CD14-positive monocyte (primary cell): Measurements from ENCODE around the gene HSPA12A. TPM values are rescaled to one million over a fixed set of nuclear protein-coding genes. Genes with fewer than 3 reads are reported as not detected.

Experiments used
- DNase-seq, 3 donors: peaks; one replicate each; pipeline ENCODE4 v3.0.0-alpha.2; 2011 to 2022
- H2AFZ ChIP-seq: 2 replicates; pipeline ENCODE4 v1.6.0; 2012; ENCODE audit warnings: mild to moderate bottlenecking, low read depth, low read length, inconsistent platforms; ENCODE audit not compliant: insufficient read depth, poor library complexity, severe bottlenecking
- H3K27ac ChIP-seq, 2 donors: 1 replicate in 1 of 2; 2 replicates in 1 of 2; pipeline ENCODE4 v1.5.1; 2012 to 2013; ENCODE audit warnings: low read length in 2 of 2, control low read depth in 1 of 2, inconsistent platforms in 1 of 2, low read depth in 1 of 2, mild to moderate bottlenecking in 1 of 2
- H3K27me3 ChIP-seq, 2 donors: one replicate each; pipeline versions ENCODE4 v1.6.0 to v1.6.1; 2011 to 2013; ENCODE audit warnings: low read length in 2 of 2; ENCODE audit not compliant: control insufficient read depth in 2 of 2, insufficient read depth in 2 of 2
- H3K36me3 ChIP-seq, 2 donors: replicated peaks in 1 of 2; 1 replicate in 1 of 2; 2 replicates in 1 of 2; pipeline versions ENCODE4 v1.5.1 to v1.6.1; 2012 to 2013; ENCODE audit warnings: low read length in 2 of 2, control low read depth in 1 of 2, inconsistent platforms in 1 of 2, mild to moderate bottlenecking in 1 of 2; ENCODE audit not compliant: insufficient read depth in 2 of 2, control insufficient read depth in 1 of 2
- H3K4me1 ChIP-seq, 2 donors: 1 replicate in 1 of 2; 2 replicates in 1 of 2; pipeline versions ENCODE4 v1.5.1 to v1.6.1; 2012 to 2013; ENCODE audit warnings: low read length in 2 of 2, control low read depth in 1 of 2, inconsistent platforms in 1 of 2, mild to moderate bottlenecking in 1 of 2, moderate library complexity in 1 of 2; ENCODE audit not compliant: insufficient read depth in 2 of 2, control insufficient read depth in 1 of 2
- H3K4me2 ChIP-seq: replicated peaks from 2 replicates; pipeline ENCODE3; 2012; ENCODE audit warnings: low read length, moderate library complexity, mild to moderate bottlenecking; ENCODE audit not compliant: poor library complexity, severe bottlenecking; ENCODE audit errors: extremely low read depth
- H3K4me3 ChIP-seq, 3 experiments: fragments of 200-600 bp in 1 of 3; sonication (generic) in 1 of 3; replicated peaks in 1 of 3; 1 replicate in 2 of 3; 2 replicates in 1 of 3; pipeline ENCODE4 v1.5.1; 2011 to 2013; ENCODE audit warnings: low read length in 3 of 3, mild to moderate bottlenecking in 3 of 3, control low read depth in 2 of 3, low read depth in 2 of 3, inconsistent platforms in 1 of 3, moderate library complexity in 1 of 3
- H3K79me2 ChIP-seq: 2 replicates; pipeline ENCODE4 v1.6.0; 2012; ENCODE audit warnings: mild to moderate bottlenecking, control low read depth, inconsistent platforms, low read length, moderate library complexity; ENCODE audit not compliant: insufficient read depth
- H3K9ac ChIP-seq: 2 replicates; pipeline ENCODE4 v1.6.0; 2017; ENCODE audit warnings: low read length, mild to moderate bottlenecking; ENCODE audit not compliant: insufficient read depth, poor library complexity, severe bottlenecking
- H3K9me3 ChIP-seq, 2 donors: replicated peaks in 1 of 2; 1 replicate in 1 of 2; 2 replicates in 1 of 2; pipeline versions ENCODE4 v1.5.1 to v1.6.1; 2012 to 2013; ENCODE audit warnings: low read length in 2 of 2, control low read depth in 1 of 2; ENCODE audit not compliant: control insufficient read depth in 1 of 2, insufficient read depth in 1 of 2
- H4K20me1 ChIP-seq: 2 replicates; pipeline ENCODE4 v1.6.0; 2012; ENCODE audit warnings: mild to moderate bottlenecking, low read length, control low read depth, moderate library complexity; ENCODE audit not compliant: insufficient read depth
- H3K27ac Mint-ChIP-seq, 7 donors: one replicate each; pipeline ENCODE4 v1.8.0; 2020; ENCODE audit warnings: mild to moderate bottlenecking in 7 of 7, mixed read lengths in 7 of 7, moderate library complexity in 6 of 7, inconsistent platforms in 2 of 7
- H3K27me3 Mint-ChIP-seq, 3 donors: one replicate each; pipeline ENCODE4 v1.8.0; 2021 to 2022; ENCODE audit warnings: low read depth in 3 of 3, mild to moderate bottlenecking in 3 of 3, mixed read lengths in 3 of 3, moderate library complexity in 3 of 3, inconsistent platforms in 1 of 3
- H3K36me3 Mint-ChIP-seq, 2 donors: one replicate each; pipeline ENCODE4 v1.8.0; 2020; ENCODE audit warnings: mixed read lengths in 2 of 2, inconsistent platforms in 1 of 2, mild to moderate bottlenecking in 1 of 2
- H3K4me1 Mint-ChIP-seq: one replicate; pipeline ENCODE4 v1.8.0; 2020; ENCODE audit warnings: mild to moderate bottlenecking, mixed read lengths
- H3K4me3 Mint-ChIP-seq, 2 donors: one replicate each; pipeline ENCODE4 v1.8.0; 2020; ENCODE audit warnings: mild to moderate bottlenecking in 2 of 2, mixed read lengths in 2 of 2, moderate library complexity in 1 of 2
- H3K9me3 Mint-ChIP-seq, 7 donors: one replicate each; pipeline ENCODE4 v1.8.0; 2020 to 2022; ENCODE audit warnings: mixed read lengths in 7 of 7, mild to moderate bottlenecking in 6 of 7, moderate library complexity in 6 of 7, inconsistent platforms in 2 of 7
- WGBS: methylation state at CpG from one replicate; pipeline ENCODE4 v1.1.5; 2013; ENCODE audit warnings: missing lambda C conversion rate; ENCODE audit not compliant: insufficient coverage; 5-methylcytosine and 5-hydroxymethylcytosine counted together
- intact Hi-C, 2 donors: fragments of 100-400 bp; cut with micrococcal nuclease; formaldehyde crosslinking; loops; one replicate each; pipeline versions ENCODE4 v1.15.0 to v1.15.1; 2023
- polyA plus RNA-seq, 3 donors: library from polyadenylated mRNA; depleted of rRNA in 1 of 3; unstranded in 2 of 3; stranded (reverse) in 1 of 3; fragments of 300-500 nt in 2 of 3; fragments of >200 nt in 1 of 3; fragmentation: Illumina TruSeq in 2 of 3; gene quantifications; 1 replicate in 2 of 3; 2 replicates in 1 of 3; pipeline ENCODE4 v1.2.3, GENCODE V29; 2012 to 2021
- TF ChIP-seq, protein P1 (sequence below): fragments of 200-600 bp; IDR thresholded peaks from one replicate; pipeline ENCODE4 v1.8.0; 2022; ENCODE audit warnings: antibody characterized with exemption, mild to moderate bottlenecking

HSPA12A gene
- polyA plus RNA-seq, 3 donors, result 0.01 TPM; not detected in 2

DNA sequence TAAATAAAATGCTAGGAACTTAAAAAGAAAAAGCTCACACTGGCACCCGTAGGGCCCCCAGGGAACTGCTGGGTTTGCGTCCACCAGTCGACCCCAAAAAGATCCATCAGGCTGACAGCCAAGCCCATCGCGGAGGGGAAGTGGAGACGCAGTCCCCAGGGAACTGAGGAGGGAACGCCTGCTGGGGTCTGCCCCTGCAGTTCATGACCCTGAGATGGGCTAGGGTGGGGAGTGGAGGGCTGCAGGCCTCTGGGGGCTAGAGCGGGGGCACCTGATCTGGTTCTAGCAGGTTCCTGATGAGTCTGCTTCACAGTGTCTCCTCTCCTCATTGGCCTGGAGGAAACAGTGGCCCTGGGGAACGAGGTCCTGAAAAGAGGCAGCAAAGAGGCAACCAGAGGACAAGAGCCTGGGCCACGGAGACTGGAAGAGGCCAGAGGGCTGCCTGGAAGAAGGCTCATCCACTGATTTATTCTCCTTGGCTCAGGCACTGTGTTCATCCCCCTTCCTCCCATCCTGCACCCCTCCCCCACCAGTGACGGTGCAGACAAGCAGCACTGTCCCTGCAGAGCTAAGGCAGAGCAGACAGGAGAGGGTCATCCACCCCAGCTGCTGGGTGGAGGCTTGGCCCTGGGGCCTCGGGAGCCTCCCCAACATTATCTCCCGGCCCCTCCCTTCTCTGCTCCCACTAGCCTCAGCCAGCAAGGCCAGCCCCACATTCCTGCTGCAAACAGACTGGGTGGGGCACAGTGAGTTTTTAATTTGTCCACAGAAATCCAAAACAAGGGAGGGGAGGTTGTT is 24.7 kb upstream of the HSPA12A start:
- Histone ChIP-seq H3K4me2 (no peak overlapping the region), H3K27me3 (peaks cover 0 to 2% of the 10 kb centered on the region in 2 donors), H3K36me3 (no peaks in the 10 kb centered on the region), H3K9me3 (no peaks in the 10 kb centered on the region), H3K9ac (no peak overlapping the region), H4K20me1 (no peaks in the 10 kb centered on the region), H3K4me1 (no peaks in the 10 kb centered on the region), H3K79me2 (no peaks in the 10 kb centered on the region), H2AFZ (no peak overlapping the region), H3K4me3 (no peak overlapping the region), H3K27ac (no peak overlapping the region)
- intact Hi-C loops, result no loop called here
- TF ChIP-seq, protein P1, sequence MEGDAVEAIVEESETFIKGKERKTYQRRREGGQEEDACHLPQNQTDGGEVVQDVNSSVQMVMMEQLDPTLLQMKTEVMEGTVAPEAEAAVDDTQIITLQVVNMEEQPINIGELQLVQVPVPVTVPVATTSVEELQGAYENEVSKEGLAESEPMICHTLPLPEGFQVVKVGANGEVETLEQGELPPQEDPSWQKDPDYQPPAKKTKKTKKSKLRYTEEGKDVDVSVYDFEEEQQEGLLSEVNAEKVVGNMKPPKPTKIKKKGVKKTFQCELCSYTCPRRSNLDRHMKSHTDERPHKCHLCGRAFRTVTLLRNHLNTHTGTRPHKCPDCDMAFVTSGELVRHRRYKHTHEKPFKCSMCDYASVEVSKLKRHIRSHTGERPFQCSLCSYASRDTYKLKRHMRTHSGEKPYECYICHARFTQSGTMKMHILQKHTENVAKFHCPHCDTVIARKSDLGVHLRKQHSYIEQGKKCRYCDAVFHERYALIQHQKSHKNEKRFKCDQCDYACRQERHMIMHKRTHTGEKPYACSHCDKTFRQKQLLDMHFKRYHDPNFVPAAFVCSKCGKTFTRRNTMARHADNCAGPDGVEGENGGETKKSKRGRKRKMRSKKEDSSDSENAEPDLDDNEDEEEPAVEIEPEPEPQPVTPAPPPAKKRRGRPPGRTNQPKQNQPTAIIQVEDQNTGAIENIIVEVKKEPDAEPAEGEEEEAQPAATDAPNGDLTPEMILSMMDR, result no peak
- no peaks in the 10 kb centered on the region for H3K4me1 Mint-ChIP-seq
- H3K4me3 Mint-ChIP-seq, result no peak overlapping the region
- no peak for DNase-seq
- H3K36me3 Mint-ChIP-seq, result no peaks in the 10 kb centered on the region
- peaks cover 0 to 6% (median 0%) of the 10 kb centered on the region in 7 donors for H3K9me3 Mint-ChIP-seq
- WGBS, result 43% methylated on average over 12 of the region's 13 CpGs
- no peak overlapping the region for H3K27ac Mint-ChIP-seq
- H3K27me3 Mint-ChIP-seq, result peaks cover 7 to 27% (median 9%) of the 10 kb centered on the region in 3 donors

DNA sequence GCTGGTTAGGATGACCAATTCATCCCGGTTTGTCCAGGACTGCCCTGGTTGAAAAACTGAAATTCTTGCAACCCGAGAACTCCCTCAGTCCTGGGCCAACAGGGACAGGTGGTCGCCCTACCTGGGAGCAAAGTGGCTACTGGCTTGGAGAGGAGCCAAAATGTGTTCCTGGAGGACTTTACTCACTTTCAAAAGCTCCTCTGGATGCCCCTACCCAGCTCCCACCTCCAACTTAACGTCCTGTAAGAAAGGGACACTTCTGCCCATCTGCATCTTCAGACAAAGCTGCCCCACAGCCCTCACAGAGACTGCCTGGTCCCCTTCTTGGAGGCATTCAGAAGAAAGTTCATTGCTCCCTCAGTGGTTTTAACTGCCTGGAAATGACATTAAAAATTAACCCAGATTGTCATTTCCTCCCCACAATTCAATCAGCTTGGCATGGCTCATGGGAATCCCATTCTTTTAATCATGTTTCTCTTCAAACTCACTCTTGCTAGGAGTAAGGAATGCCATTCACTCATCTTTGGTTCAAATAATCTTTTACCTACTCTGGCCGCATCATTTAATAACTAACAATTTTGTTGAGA is 24.0 kb upstream of the HSPA12A start:
- no peaks in the 10 kb centered on the region for H3K9me3 ChIP-seq
- H3K4me2 ChIP-seq, result no peak overlapping the region
- H3K36me3 ChIP-seq, result no peaks in the 10 kb centered on the region
- H3K9me3 Mint-ChIP-seq, result peaks cover 0 to 6% (median 0%) of the 10 kb centered on the region in 7 donors
- no peaks in the 10 kb centered on the region for H3K79me2 ChIP-seq
- TF ChIP-seq, protein P1, result no peak
- H3K4me1 ChIP-seq, result no peaks in the 10 kb centered on the region
- H3K36me3 Mint-ChIP-seq, result no peaks in the 10 kb centered on the region
- H3K27ac ChIP-seq, result no peak overlapping the region
- no peak overlapping the region for H3K4me3 ChIP-seq
- no peak overlapping the region for H3K9ac ChIP-seq
- H3K4me1 Mint-ChIP-seq, result no peaks in the 10 kb centered on the region
- no peak overlapping the region for H3K27ac Mint-ChIP-seq
- H3K27me3 Mint-ChIP-seq, result peaks cover 7 to 28% (median 9%) of the 10 kb centered on the region in 3 donors
- 83% methylated on average over 3 of the region's 5 CpGs for WGBS
- H2AFZ ChIP-seq, result no peak overlapping the region
- H4K20me1 ChIP-seq, result no peaks in the 10 kb centered on the region
- DNase-seq, result no peak
- intact Hi-C loops, result no loop called here
- H3K4me3 Mint-ChIP-seq, result no peak overlapping the region
- H3K27me3 ChIP-seq, result peaks cover 0 to 2% of the 10 kb centered on the region in 2 donors
